ENCODE measurements around the gene SEMA5A.

The SEMA5A gene

DNA sequence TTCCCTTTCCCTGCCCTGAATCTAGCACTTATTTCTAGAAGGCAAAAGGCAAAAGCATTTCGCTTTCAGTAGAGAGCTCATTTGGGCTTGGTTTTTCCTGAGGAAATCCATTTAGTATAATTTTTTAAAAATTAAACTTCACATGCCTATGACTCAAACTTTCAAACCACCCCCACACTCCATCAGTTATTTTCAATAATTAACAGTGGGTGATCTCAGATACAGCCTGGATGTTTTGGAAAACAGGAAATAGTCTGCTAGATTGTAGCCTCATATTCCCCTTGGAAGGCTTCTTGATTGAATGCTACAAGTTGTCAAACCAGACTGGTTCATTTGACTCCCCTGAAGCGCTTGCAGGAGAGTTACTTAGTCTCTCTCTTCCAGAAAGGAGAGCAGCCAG lies 40.6 kb downstream of the SEMA5A start:
- H3K27ac ChIP-seq (replicated peaks) = no peak overlapping the region
- H3K27me3 ChIP-seq (ENCODE audit: insufficient read depth, poor library complexity, severe bottlenecking) = no peaks in the 10 kb centered on the region
- no peak for DNase-seq (ENCODE audit: low read depth in 1 of 2, low spot score in 1 of 2)
- H3K4me3 ChIP-seq (replicated peaks; ENCODE audit: insufficient read depth, low read length) = no peak overlapping the region
- TF ChIP-seq, protein P1, sequence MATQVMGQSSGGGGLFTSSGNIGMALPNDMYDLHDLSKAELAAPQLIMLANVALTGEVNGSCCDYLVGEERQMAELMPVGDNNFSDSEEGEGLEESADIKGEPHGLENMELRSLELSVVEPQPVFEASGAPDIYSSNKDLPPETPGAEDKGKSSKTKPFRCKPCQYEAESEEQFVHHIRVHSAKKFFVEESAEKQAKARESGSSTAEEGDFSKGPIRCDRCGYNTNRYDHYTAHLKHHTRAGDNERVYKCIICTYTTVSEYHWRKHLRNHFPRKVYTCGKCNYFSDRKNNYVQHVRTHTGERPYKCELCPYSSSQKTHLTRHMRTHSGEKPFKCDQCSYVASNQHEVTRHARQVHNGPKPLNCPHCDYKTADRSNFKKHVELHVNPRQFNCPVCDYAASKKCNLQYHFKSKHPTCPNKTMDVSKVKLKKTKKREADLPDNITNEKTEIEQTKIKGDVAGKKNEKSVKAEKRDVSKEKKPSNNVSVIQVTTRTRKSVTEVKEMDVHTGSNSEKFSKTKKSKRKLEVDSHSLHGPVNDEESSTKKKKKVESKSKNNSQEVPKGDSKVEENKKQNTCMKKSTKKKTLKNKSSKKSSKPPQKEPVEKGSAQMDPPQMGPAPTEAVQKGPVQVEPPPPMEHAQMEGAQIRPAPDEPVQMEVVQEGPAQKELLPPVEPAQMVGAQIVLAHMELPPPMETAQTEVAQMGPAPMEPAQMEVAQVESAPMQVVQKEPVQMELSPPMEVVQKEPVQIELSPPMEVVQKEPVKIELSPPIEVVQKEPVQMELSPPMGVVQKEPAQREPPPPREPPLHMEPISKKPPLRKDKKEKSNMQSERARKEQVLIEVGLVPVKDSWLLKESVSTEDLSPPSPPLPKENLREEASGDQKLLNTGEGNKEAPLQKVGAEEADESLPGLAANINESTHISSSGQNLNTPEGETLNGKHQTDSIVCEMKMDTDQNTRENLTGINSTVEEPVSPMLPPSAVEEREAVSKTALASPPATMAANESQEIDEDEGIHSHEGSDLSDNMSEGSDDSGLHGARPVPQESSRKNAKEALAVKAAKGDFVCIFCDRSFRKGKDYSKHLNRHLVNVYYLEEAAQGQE (IDR thresholded peaks at IDR 0.05; ENCODE audit: insufficient replicate concordance, low read depth) = no peak
- TF ChIP-seq POLR2AphosphoS5 (IDR thresholded peaks at IDR 0.05; ENCODE audit: low read depth) = no peak
- no peak for TF ChIP-seq SPI1 (IDR thresholded peaks at IDR 0.05; ENCODE audit: borderline replicate concordance, low read depth)
- TF ChIP-seq, protein P2, sequence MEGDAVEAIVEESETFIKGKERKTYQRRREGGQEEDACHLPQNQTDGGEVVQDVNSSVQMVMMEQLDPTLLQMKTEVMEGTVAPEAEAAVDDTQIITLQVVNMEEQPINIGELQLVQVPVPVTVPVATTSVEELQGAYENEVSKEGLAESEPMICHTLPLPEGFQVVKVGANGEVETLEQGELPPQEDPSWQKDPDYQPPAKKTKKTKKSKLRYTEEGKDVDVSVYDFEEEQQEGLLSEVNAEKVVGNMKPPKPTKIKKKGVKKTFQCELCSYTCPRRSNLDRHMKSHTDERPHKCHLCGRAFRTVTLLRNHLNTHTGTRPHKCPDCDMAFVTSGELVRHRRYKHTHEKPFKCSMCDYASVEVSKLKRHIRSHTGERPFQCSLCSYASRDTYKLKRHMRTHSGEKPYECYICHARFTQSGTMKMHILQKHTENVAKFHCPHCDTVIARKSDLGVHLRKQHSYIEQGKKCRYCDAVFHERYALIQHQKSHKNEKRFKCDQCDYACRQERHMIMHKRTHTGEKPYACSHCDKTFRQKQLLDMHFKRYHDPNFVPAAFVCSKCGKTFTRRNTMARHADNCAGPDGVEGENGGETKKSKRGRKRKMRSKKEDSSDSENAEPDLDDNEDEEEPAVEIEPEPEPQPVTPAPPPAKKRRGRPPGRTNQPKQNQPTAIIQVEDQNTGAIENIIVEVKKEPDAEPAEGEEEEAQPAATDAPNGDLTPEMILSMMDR (IDR thresholded peaks at IDR 0.05; ENCODE audit: insufficient read depth, low read length) = no peak
- no peak for TF ChIP-seq GABPA (IDR thresholded peaks at IDR 0.05; ENCODE audit: low read depth)

DNA sequence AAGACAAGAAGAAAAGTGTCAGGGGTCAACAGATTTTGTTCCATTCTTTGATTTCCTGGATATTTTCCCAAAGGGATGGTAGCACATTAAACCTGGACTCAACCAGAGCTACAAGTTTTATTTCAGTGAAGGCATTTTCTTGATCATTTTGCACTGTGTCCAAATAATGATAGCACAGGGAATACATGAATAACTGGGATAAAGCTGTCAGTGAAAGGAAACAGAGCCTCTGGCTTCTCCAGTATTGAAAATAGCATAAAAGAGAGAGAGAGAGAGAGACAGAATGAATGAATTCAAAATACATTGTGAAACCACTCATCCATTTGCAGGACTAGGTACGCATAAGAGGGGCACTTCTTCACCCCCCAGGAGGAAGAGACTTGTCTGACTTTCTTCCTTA lies 43.0 kb downstream of the SEMA5A start:
- no peak overlapping the region for H3K4me3 ChIP-seq (replicated peaks; ENCODE audit: insufficient read depth, low read length)
- H3K27ac ChIP-seq (replicated peaks) = no peak overlapping the region
- H3K27me3 ChIP-seq (ENCODE audit: insufficient read depth, poor library complexity, severe bottlenecking) = no peaks in the 10 kb centered on the region
- TF ChIP-seq GABPA (IDR thresholded peaks at IDR 0.05; ENCODE audit: low read depth) (no peak), POLR2AphosphoS5 (IDR thresholded peaks at IDR 0.05; ENCODE audit: low read depth) (no peak), SPI1 (IDR thresholded peaks at IDR 0.05; ENCODE audit: borderline replicate concordance, low read depth) (no peak)
- TF ChIP-seq, protein P2 (IDR thresholded peaks at IDR 0.05; ENCODE audit: insufficient read depth, low read length) = no peak
- TF ChIP-seq, protein P1 (IDR thresholded peaks at IDR 0.05; ENCODE audit: insufficient replicate concordance, low read depth) = no peak
- no peak for DNase-seq (ENCODE audit: low read depth in 1 of 2, low spot score in 1 of 2)

DNA sequence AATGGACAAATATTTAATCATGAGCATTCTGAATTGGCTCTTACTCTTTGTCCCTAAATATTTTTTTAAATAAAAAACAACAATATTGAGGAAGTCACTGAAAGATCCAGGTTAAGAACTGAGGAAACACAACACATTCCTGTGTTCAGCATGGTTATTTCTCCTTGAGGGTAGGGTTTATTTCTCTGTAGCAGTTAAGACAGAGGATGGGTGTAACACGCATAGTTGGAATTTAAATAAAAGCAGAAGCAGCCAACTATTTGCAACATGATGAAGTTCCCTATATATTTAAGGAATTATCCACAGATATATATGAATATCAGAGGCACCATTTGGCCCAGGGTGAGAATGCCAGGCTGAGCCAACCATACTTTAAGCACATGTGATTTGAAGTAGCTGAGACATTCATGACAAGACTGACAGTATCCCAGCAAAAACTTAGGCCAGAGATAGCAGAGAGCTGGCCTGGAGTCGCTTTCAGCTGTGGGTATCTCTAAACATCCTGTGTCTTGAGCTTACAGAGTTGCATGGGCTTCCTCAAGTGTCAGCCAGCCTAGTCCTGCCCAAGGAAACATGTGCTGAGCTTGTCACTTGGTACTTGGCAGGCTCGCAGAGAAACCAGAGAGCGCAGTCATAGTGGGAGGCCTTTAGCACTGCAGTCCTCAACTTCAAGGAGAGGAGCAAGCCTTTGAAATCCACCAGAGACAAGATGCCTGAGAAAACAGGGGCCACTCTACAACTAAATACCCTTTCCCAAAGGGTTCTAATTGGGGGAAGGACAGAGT lies 43.6 kb downstream of the SEMA5A start:
- no peak for DNase-seq (ENCODE audit: low read depth in 1 of 2, low spot score in 1 of 2)
- no peak overlapping the region for H3K4me3 ChIP-seq (replicated peaks; ENCODE audit: insufficient read depth, low read length)
- H3K27me3 ChIP-seq (ENCODE audit: insufficient read depth, poor library complexity, severe bottlenecking) = no peaks in the 10 kb centered on the region
- H3K27ac ChIP-seq (replicated peaks) = no peak overlapping the region
- TF ChIP-seq, protein P1 (IDR thresholded peaks at IDR 0.05; ENCODE audit: insufficient replicate concordance, low read depth) = no peak
- TF ChIP-seq GABPA (IDR thresholded peaks at IDR 0.05; ENCODE audit: low read depth) (no peak), SPI1 (IDR thresholded peaks at IDR 0.05; ENCODE audit: borderline replicate concordance, low read depth) (no peak), POLR2AphosphoS5 (IDR thresholded peaks at IDR 0.05; ENCODE audit: low read depth) (no peak)
- TF ChIP-seq, protein P2 (IDR thresholded peaks at IDR 0.05; ENCODE audit: insufficient read depth, low read length) = no peak
